PC-3 (cell line): ENCODE data around the gene CNTNAP2. TPM values are rescaled to one million over a fixed set of nuclear protein-coding genes. Genes with fewer than 3 reads are reported as not detected.
A peak's percentile ranks its signal among the peaks of the same experiment; 100 is the strongest.

Experiments
- ATAC-seq: fragments of 200-7000 bp; cut with Tn5 transposase; 2 replicates; pipeline ENCODE4 v1.9.1; 2020; ENCODE audit warnings: mild to moderate bottlenecking, moderate library complexity
- BruUV-seq: library from RNA; stranded (reverse); fragments of 400-500 nt; replicated peaks from 2 replicates; lab custom pipeline; 2021; lab: Mats Ljungman, UMichigan
- CTCF ChIA-PET: fragments of 300-600 bp; sonication (Branson Sonifier 250); formaldehyde crosslinking; loops from one replicate; lab custom pipeline; 2022; ENCODE audit warnings: antibody characterized with exemption; lab: Charles Lee
- POLR2A ChIA-PET: fragments of 300-600 bp; sonication (Branson Sonifier 250); formaldehyde crosslinking; loops from one replicate; lab custom pipeline; 2022; ENCODE audit warnings: antibody characterized with exemption; ENCODE audit not compliant: unreplicated experiment; lab: Charles Lee
- DNase-seq: peaks from one replicate; pipeline ENCODE4 v3.0.0-alpha.2; 2015
- H2AFZ ChIP-seq: fragments of 300-600 bp; sonication (generic); 2 replicates; pipeline ENCODE4 v1.6.0; 2016; ENCODE audit warnings: antibody characterized with exemption, low read length
- H3F3A ChIP-seq: fragments of 300-600 bp; sonication (generic); one replicate; pipeline ENCODE4 v1.6.0; 2017; ENCODE audit warnings: antibody characterized with exemption, low read length, control low read depth, mild to moderate bottlenecking; ENCODE audit not compliant: unreplicated experiment
- H3K27ac ChIP-seq: fragments of 300-600 bp; sonication (generic); 2 replicates; pipeline ENCODE4 v1.5.1; 2016; ENCODE audit warnings: mild to moderate bottlenecking, low read length
- H3K27me3 ChIP-seq: fragments of 300-600 bp; sonication (generic); 2 replicates; pipeline ENCODE4 v1.6.1; 2016; ENCODE audit warnings: low read length, mixed read lengths
- H3K36me3 ChIP-seq: fragments of 300-600 bp; sonication (generic); 2 replicates; pipeline ENCODE4 v1.6.1; 2016; ENCODE audit warnings: low read depth, mixed run types, low read length, mixed read lengths
- H3K4me1 ChIP-seq: fragments of 300-600 bp; sonication (generic); 2 replicates; pipeline ENCODE4 v1.5.1; 2016; ENCODE audit warnings: low read length; ENCODE audit not compliant: insufficient read depth
- H3K4me2 ChIP-seq: fragments of 300-600 bp; sonication (generic); 2 replicates; pipeline ENCODE4 v1.6.0; 2016; ENCODE audit warnings: low read length
- H3K4me3 ChIP-seq: fragments of 300-600 bp; sonication (generic); 2 replicates; pipeline ENCODE4 v1.5.1; 2016; ENCODE audit warnings: mild to moderate bottlenecking, low read length, mixed read lengths
- H3K79me2 ChIP-seq: fragments of 300-600 bp; sonication (generic); 2 replicates; pipeline ENCODE4 v1.6.1; 2017; ENCODE audit warnings: low read length, mixed read lengths
- H3K9ac ChIP-seq: fragments of 300-600 bp; sonication (generic); 2 replicates; pipeline ENCODE4 v1.6.0; 2016; ENCODE audit warnings: mild to moderate bottlenecking, low read length
- H3K9me2 ChIP-seq: fragments of 300-600 bp; sonication (generic); replicated peaks from 2 replicates; pipeline ENCODE4 v1.6.1; 2016; ENCODE audit warnings: mixed run types, low read length, mixed read lengths
- H3K9me3 ChIP-seq: fragments of 300-600 bp; sonication (generic); 2 replicates; pipeline ENCODE4 v1.6.1; 2016; ENCODE audit warnings: low read length, mixed read lengths
- H4K20me1 ChIP-seq: fragments of 300-600 bp; sonication (generic); 2 replicates; pipeline ENCODE4 v1.6.1; 2016; ENCODE audit warnings: low read length, mixed read lengths
- CTCF ChIP-seq: fragments of 300-600 bp; sonication (generic); conservative IDR thresholded peaks from 2 replicates; pipeline ENCODE4 v1.5.1; 2017; ENCODE audit warnings: antibody characterized with exemption, low read depth, mild to moderate bottlenecking, low read length
- EZH2 ChIP-seq: fragments of 300-600 bp; sonication (generic); IDR thresholded peaks from one replicate; pipeline ENCODE4 v1.6.1; 2017; ENCODE audit warnings: antibody characterized with exemption, mild to moderate bottlenecking, low read length; ENCODE audit not compliant: unreplicated experiment
- EZH2phosphoT487 ChIP-seq: fragments of 300-600 bp; sonication (generic); IDR thresholded peaks from 2 replicates; pipeline ENCODE4 v1.6.1; 2018; ENCODE audit warnings: mild to moderate bottlenecking, antibody characterized with exemption, low read length, borderline replicate concordance
- intact Hi-C: fragments of 100-400 bp; cut with micrococcal nuclease; formaldehyde crosslinking; loops from 2 replicates; pipeline ENCODE4 v1.9.0; 2023
- total RNA-seq: library from RNA; depleted of rRNA; stranded (reverse); fragments of >200 nt; gene quantifications from 2 replicates; pipeline ENCODE4 v1.2.3, GENCODE V29; 2014

CNTNAP2 gene
- total RNA-seq, 1 experiment from 2014 or later = 1.5 TPM

DNA sequence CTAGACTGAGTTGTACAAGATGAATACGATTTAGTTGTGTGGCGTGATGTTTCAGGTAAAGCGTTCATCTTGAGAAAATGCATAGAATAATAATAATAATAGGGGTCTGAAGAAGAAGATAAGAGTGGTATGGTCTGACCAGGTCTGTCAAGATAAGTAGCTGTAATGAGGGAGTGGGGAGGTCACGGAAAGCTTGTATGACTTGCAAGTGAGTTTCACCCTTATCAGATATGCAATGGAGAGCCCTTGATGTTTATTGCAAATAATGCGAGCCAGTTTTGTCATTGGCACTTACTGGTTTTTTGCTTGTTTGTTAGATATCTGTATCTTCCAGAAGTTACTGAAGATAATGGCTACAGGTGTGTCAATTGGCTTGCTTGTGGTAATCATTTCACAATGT lies 611.5 kb downstream of the CNTNAP2 start:
- Histone ChIP-seq H3K27ac (no peak overlapping the region), H3K4me2 (no peak overlapping the region), H3K4me3 (no peak overlapping the region), H3K4me1 (peaks cover 11% of the 10 kb centered on the region), H3K9me3 (no peaks in the 10 kb centered on the region), H4K20me1 (no peaks in the 10 kb centered on the region), H3K36me3 (no peaks in the 10 kb centered on the region), H3K9me2 (no peaks in the 10 kb centered on the region), H3K27me3 (no peaks in the 10 kb centered on the region), H2AFZ (no peak overlapping the region), H3F3A (no peaks in the 10 kb centered on the region), H3K79me2 (no peaks in the 10 kb centered on the region), H3K9ac (no peak overlapping the region)
- no peak for TF ChIP-seq CTCF
- no peak for TF ChIP-seq EZH2
- ChIA-PET CTCF (no interaction called here), POLR2A (no interaction called here)
- no TSS peak for BruUV-seq
- DNase-seq = no peak
- intact Hi-C loops = no loop called here
- ATAC-seq = no peak

DNA sequence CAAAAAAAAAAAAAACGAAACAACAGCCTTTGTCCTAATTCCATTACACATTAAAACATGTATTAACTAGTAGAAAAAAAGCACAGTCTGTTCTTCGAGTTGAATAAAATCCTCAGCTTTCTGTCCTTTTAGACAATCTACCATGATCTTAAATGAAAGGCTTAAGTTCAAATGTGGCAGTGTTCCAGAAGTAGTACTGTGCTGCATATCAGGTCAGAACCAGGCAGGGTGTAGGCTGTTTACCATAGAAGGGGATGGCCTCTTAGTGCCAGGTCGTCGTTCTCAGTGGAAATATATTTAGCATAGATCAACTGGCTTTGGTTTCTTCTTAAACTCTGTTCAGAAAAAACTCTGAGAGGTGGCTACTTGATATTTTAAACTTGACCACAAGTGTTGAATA lies 612.0 kb downstream of the CNTNAP2 start:
- ChIA-PET CTCF (no interaction called here), POLR2A (no interaction called here)
- no peak overlapping the region for H3K4me2 ChIP-seq
- no TSS peak for BruUV-seq
- no peak for TF ChIP-seq EZH2phosphoT487
- no peak for TF ChIP-seq CTCF
- TF ChIP-seq EZH2 = no peak
- ATAC-seq (no peak), DNase-seq (no peak)
- no peak overlapping the region for H3K4me3 ChIP-seq
- no peaks in the 10 kb centered on the region for H3K27me3 ChIP-seq
- no peaks in the 10 kb centered on the region for H3K9me3 ChIP-seq
- no peaks in the 10 kb centered on the region for H3K9me2 ChIP-seq
- no peak overlapping the region for H3K9ac ChIP-seq
- H3K36me3 ChIP-seq = no peaks in the 10 kb centered on the region
- peaks cover 11% of the 10 kb centered on the region for H3K4me1 ChIP-seq
- no peaks in the 10 kb centered on the region for H3K79me2 ChIP-seq
- intact Hi-C loops = no loop called here
- H4K20me1 ChIP-seq = no peaks in the 10 kb centered on the region
- H3F3A ChIP-seq = no peaks in the 10 kb centered on the region
- no peak overlapping the region for H3K27ac ChIP-seq
- no peak overlapping the region for H2AFZ ChIP-seq

DNA sequence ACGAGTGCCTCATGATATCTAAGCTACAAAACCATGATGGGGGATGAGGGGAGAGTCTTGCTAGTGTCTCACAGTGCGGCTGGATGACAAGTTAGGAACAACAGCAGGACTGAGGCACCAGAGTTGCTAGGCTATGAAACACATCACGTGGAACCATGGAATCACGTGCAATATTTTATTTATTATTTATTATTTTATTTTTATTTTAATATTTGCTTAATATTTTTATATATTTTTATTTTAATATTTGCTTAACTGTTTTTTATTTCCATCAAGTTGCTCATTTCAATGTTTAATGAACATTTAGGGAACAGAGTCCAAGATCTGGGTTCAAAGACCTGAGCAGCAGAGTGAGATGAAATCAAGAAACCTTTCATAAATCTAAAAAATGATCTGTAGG lies 614.6 kb downstream of the CNTNAP2 start:
- no TSS peak for BruUV-seq
- intact Hi-C loops = loop anchor here (2.0 to 10.0 kb wide), 7 partner anchors 32 to 1054 kb away; no protein-coding TSS in a partner anchor
- no peak for ATAC-seq

More for the DNA sequence above, 614.6 kb downstream of the CNTNAP2 start:
- peak overlapping the region; percentile 27 for H3K4me2 ChIP-seq
- no peaks in the 10 kb centered on the region for H3K79me2 ChIP-seq
- no peaks in the 10 kb centered on the region for H4K20me1 ChIP-seq
- no peaks in the 10 kb centered on the region for H3F3A ChIP-seq
- ChIA-PET CTCF (no interaction called here), POLR2A (no interaction called here)
- TF ChIP-seq CTCF (no peak), EZH2 (no peak)
- H3K4me3 ChIP-seq = no peak overlapping the region
- peak overlapping the region; percentile 74 for H3K27ac ChIP-seq
- no peaks in the 10 kb centered on the region for H3K27me3 ChIP-seq
- peak overlapping the region; percentile 52 for H3K9ac ChIP-seq
- no peak overlapping the region for H2AFZ ChIP-seq
- H3K36me3 ChIP-seq = no peaks in the 10 kb centered on the region
- no peaks in the 10 kb centered on the region for H3K9me2 ChIP-seq
- no peaks in the 10 kb centered on the region for H3K9me3 ChIP-seq
- H3K4me1 ChIP-seq = peaks cover 11% of the 10 kb centered on the region
- DNase-seq = no peak
